Measurements from ENCODE around the gene CD34.

DNA sequence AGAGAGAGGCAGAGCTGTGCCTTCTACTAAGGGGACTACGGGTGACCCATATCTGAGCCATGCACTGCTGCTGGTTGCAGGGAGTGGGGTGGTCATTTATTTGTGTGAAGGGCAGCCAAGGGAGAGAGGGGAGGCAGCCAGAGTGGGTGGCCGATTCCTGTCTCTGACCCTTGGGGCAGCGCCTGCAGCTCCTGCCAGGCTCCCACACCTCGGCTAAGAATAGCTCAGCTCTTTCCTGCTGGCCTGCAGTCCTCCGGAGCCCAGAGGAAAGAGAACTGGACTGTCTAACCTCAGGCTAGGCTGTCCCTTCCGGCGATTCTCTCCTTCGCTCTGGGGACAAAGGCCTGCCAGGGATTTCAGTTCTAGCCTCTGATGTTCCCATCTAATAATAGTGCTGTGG, 11.6 kb upstream of the CD34 start:
- TF ChIP-seq POLR2A (IDR thresholded peaks at IDR 0.05; ENCODE audit: low read length), result no peak
- TF ChIP-seq GATA1 (IDR thresholded peaks at IDR 0.05; ENCODE audit: low read depth, low read length), result no peak
